AG04449 (cell line): Measurements from ENCODE around the gene LARGE1.

ENCODE experiments used
- CTCF ChIA-PET: fragments of 350-600 bp; formaldehyde crosslinking; extraction: SDS; loops from one replicate; lab custom pipeline; 2021; ENCODE audit warnings: antibody characterized with exemption; lab: Yijun Ruan, JAX
- POLR2A ChIA-PET: fragments of 400-600, 350-600 bp; formaldehyde crosslinking; extraction: SDS; loops from one replicate; lab custom pipeline; 2020; ENCODE audit warnings: antibody characterized with exemption, inconsistent platforms; lab: Yijun Ruan, JAX
- DNase-seq: peaks from one replicate; pipeline ENCODE4 v3.0.0-alpha.2; 2010; ENCODE audit warnings: low read depth, low spot score
- H3K4me3 ChIP-seq: 2 replicates; pipeline ENCODE4 v1.5.1; 2011; ENCODE audit warnings: low read depth, mild to moderate bottlenecking, control low read depth, low read length
- TF ChIP-seq, protein P1 (sequence below): IDR thresholded peaks from one replicate; pipeline ENCODE4 v1.5.1; 2011; ENCODE audit warnings: mild to moderate bottlenecking, moderate library complexity, low read length, control low read depth, inconsistent platforms; ENCODE audit not compliant: insufficient read depth; ENCODE audit errors: missing control alignments

LARGE1 gene

DNA sequence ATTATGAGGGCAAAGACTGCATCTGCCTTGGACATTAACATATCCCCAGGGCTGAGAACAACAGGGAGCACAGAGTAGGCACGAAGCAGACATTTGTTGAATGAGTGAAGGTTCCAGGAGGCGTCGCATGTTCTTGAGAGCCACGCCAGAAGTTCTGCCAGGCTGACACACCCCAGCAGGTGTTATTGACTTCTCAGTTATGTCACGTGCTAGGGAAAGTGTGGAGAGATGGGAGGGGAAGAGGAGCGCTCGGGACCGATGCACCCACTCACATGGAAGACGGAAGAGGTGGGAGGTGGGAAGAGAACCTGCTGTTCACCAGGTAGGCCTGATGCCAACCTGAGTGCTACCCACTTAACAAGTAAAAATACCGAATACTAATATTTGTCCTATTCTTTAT lies 232.8 kb downstream of the LARGE1 start:
- no peak for DNase-seq
- ChIA-PET CTCF (no interaction called here), POLR2A (no interaction called here)
- TF ChIP-seq, protein P1, sequence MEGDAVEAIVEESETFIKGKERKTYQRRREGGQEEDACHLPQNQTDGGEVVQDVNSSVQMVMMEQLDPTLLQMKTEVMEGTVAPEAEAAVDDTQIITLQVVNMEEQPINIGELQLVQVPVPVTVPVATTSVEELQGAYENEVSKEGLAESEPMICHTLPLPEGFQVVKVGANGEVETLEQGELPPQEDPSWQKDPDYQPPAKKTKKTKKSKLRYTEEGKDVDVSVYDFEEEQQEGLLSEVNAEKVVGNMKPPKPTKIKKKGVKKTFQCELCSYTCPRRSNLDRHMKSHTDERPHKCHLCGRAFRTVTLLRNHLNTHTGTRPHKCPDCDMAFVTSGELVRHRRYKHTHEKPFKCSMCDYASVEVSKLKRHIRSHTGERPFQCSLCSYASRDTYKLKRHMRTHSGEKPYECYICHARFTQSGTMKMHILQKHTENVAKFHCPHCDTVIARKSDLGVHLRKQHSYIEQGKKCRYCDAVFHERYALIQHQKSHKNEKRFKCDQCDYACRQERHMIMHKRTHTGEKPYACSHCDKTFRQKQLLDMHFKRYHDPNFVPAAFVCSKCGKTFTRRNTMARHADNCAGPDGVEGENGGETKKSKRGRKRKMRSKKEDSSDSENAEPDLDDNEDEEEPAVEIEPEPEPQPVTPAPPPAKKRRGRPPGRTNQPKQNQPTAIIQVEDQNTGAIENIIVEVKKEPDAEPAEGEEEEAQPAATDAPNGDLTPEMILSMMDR: no peak
- no peak overlapping the region for H3K4me3 ChIP-seq

DNA sequence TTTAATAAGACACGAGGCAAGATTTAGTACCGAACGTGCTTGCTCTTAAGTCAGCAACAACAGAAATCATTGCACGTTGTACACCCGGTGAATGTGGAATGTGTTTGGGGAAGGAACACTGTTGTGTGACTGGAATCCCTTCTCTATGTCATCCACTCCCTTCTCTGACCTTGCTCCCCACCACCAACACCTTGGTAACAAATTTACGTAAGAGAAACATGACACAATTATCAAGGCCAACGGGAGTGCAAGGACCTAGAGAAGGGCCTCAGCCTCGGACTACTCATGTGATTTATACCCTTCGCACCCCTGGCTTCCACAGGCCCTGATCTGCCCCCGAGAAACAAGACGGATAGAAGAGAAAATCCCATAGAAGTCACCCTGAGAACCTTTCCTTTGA lies 236.2 kb downstream of the LARGE1 start:
- TF ChIP-seq, protein P1: no peak
- ChIA-PET CTCF (no interaction called here), POLR2A (no interaction called here)
- no peak for DNase-seq
- H3K4me3 ChIP-seq: no peak overlapping the region

GRCh38 chr22:33682927-33683326 lies 237.3 kb downstream of the LARGE1 start:
- TF ChIP-seq, protein P1: no peak
- POLR2A ChIA-PET: no interaction called here
- CTCF ChIA-PET: no interaction called here
- DNase-seq: no peak
- H3K4me3 ChIP-seq: no peak overlapping the region

- TF ChIP-seq, protein P1: no peak
- ChIA-PET POLR2A (no interaction called here), CTCF (no interaction called here)
- DNase-seq: no peak
- no peak overlapping the region for H3K4me3 ChIP-seq
These were observed 239.6 kb downstream of the LARGE1 start for GRCh38 chr22:33680632-33681031.

DNA sequence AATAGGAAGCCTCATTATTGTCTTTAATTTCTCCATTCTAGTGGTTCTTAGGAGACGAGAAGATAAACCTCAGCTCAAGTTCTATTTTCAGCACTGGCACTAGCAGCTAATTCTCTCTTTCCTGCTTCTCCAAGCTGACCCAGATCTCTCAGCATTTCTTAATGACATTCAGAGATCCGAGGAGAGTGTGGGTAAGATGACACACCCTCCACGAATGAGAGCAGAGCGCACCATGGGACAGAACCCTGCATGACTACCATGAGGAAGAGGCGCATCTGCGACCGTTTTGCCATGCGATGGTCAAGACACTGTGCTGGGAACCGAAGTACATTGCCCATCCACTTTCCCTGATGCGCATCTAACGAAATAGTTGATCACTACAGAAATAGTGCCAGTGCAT lies 241.8 kb downstream of the LARGE1 start:
- TF ChIP-seq, protein P1: no peak
- ChIA-PET POLR2A (no interaction called here), CTCF (no interaction called here)
- DNase-seq: no peak
- no peak overlapping the region for H3K4me3 ChIP-seq

DNA sequence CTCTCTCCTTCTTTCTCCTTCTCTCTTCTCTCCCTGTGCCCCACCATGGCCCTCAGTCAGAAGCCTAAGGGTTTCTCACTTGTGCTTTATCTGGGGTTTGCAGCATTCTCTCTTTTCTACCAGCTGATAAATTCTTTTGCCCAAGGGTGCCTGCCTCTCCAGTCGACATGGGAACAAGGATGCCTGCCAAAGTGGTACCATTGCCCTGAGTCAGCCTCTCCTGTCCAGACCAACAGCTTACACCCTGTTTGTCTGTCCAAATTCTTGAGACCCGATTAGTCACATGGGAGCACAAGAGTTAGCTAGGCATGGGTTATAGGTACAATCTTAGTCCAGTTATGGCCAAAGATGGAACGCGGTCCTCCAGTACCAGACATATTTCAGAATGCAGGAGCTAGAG lies 242.7 kb downstream of the LARGE1 start:
- CTCF ChIA-PET: no interaction called here
- no peak overlapping the region for H3K4me3 ChIP-seq
- POLR2A ChIA-PET: interaction anchor here (1.5 kb wide), 1 partner anchor 11 kb away, joined by 3 read pairs; no protein-coding TSS in a partner anchor
- no peak for DNase-seq
- TF ChIP-seq, protein P1: no peak
